GM23248 (cell line): ENCODE data around the gene ANXA11. TPM values are rescaled to one million over a fixed set of nuclear protein-coding genes. Genes with fewer than 3 reads are reported as not detected.

ENCODE experiments used
- DNase-seq: peaks from one replicate; pipeline ENCODE4 v3.0.0-alpha.2; 2015
- H2AFZ ChIP-seq: fragments of 200-600 bp; sonication (generic); 2 replicates; pipeline ENCODE4 v1.6.1; 2016; ENCODE audit warnings: antibody characterized with exemption
- H3F3A ChIP-seq: fragments of 200-600 bp; sonication (generic); 2 replicates; pipeline ENCODE4 v1.6.1; 2016; ENCODE audit warnings: mild to moderate bottlenecking, antibody characterized with exemption, mixed run types; ENCODE audit not compliant: insufficient read depth
- H3K27ac ChIP-seq: fragments of 200-600 bp; sonication (generic); 2 replicates; pipeline ENCODE4 v1.5.1; 2016; ENCODE audit warnings: mild to moderate bottlenecking
- H3K27me3 ChIP-seq: fragments of 200-600 bp; sonication (generic); replicated peaks from 2 replicates; pipeline ENCODE4 v1.6.1; 2016; ENCODE audit warnings: mild to moderate bottlenecking; ENCODE audit not compliant: insufficient read depth
- H3K36me3 ChIP-seq: fragments of 200-600 bp; sonication (generic); 2 replicates; pipeline ENCODE4 v1.6.1; 2016; ENCODE audit warnings: low read depth, mild to moderate bottlenecking
- H3K4me1 ChIP-seq: fragments of 200-600 bp; sonication (generic); 2 replicates; pipeline ENCODE4 v1.6.1; 2016; ENCODE audit warnings: mild to moderate bottlenecking; ENCODE audit not compliant: insufficient read depth
- H3K4me2 ChIP-seq: fragments of 200-600 bp; sonication (generic); one replicate; pipeline ENCODE4 v1.6.1; 2016; ENCODE audit warnings: mild to moderate bottlenecking; ENCODE audit not compliant: unreplicated experiment
- H3K4me3 ChIP-seq: fragments of 200-600 bp; sonication (generic); 2 replicates; pipeline ENCODE4 v1.5.1; 2016; ENCODE audit warnings: mild to moderate bottlenecking
- H3K79me2 ChIP-seq: fragments of 200-600 bp; sonication (generic); 2 replicates; pipeline ENCODE4 v1.6.1; 2016; ENCODE audit warnings: mild to moderate bottlenecking; ENCODE audit not compliant: insufficient read depth
- H3K9ac ChIP-seq: fragments of 200-600 bp; sonication (generic); 2 replicates; pipeline ENCODE4 v1.6.1; 2016; ENCODE audit warnings: mild to moderate bottlenecking
- H3K9me2 ChIP-seq: fragments of 200-600 bp; sonication (generic); 2 replicates; pipeline ENCODE4 v1.6.1; 2016; ENCODE audit warnings: mixed run types, mild to moderate bottlenecking, moderate library complexity; ENCODE audit not compliant: insufficient read depth
- H3K9me3 ChIP-seq: fragments of 200-600 bp; sonication (generic); one replicate; pipeline ENCODE4 v1.6.1; 2017; ENCODE audit warnings: low read depth
- H4K20me1 ChIP-seq: fragments of 200-600 bp; sonication (generic); 2 replicates; pipeline ENCODE4 v1.6.0; 2016; ENCODE audit not compliant: insufficient read depth
- EZH2 ChIP-seq: fragments of 200-600 bp; sonication (generic); IDR thresholded peaks from 2 replicates; pipeline ENCODE4 v1.6.1; 2018; ENCODE audit warnings: antibody characterized with exemption, mild to moderate bottlenecking; ENCODE audit not compliant: insufficient read depth, poor library complexity, severe bottlenecking
- EZH2phosphoT487 ChIP-seq: fragments of 200-600 bp; sonication (generic); IDR thresholded peaks from 2 replicates; pipeline ENCODE4 v1.6.1; 2018; ENCODE audit warnings: antibody characterized with exemption, moderate library complexity, mild to moderate bottlenecking, low read depth; ENCODE audit not compliant: insufficient read depth
- WGBS, 2 experiments: methylation state at CpG; one replicate each; pipeline ENCODE4 v1.1.6; 2015 to 2017; ENCODE audit warnings: low lambda C conversion rate in 2 of 2, low coverage in 1 of 2; ENCODE audit errors: missing lambda C conversion rate in 2 of 2; 5-methylcytosine and 5-hydroxymethylcytosine counted together
- in situ Hi-C: fragments of 300-500 bp; cut with MboI; formaldehyde crosslinking; loops from 2 replicates; pipeline ENCODE4 v1.15.0; 2020
- polyA plus RNA-seq: library from polyadenylated mRNA; unstranded; fragments of >200 nt; fragmentation: Nextera tagmentation; extraction: Ambion mirVana; gene quantifications from 2 replicates; pipeline ENCODE4 v1.2.1, GENCODE V29; 2016
- total RNA-seq: library from RNA; depleted of rRNA; stranded (reverse); fragments of >200 nt; shearing (Covaris generic); gene quantifications from 2 replicates; pipeline ENCODE4 v1.2.3, GENCODE V29; 2014

ANXA11 gene
- total and polyA plus RNA-seq, 2 experiments from 2014 or later = 116 to 189 TPM

GRCh38 chr10:80133206-80133605, 72.1 kb downstream of the ANXA11 start:
- WGBS, 2 experiments = 2 to 4% methylated on average over 5 to 6 of the region's 6 CpGs
- TF ChIP-seq EZH2phosphoT487 = no peak
- no peak for TF ChIP-seq EZH2
- Histone ChIP-seq H3K9ac (peak overlapping the region; percentile 94), H3K79me2 (peaks cover 10% of the 10 kb centered on the region), H2AFZ (peak overlapping the region; percentile 79), H3K27me3 (no peaks in the 10 kb centered on the region), H3K9me3 (no peaks in the 10 kb centered on the region), H3K36me3 (no peaks in the 10 kb centered on the region), H4K20me1 (no peaks in the 10 kb centered on the region), H3K4me1 (peaks cover 46% of the 10 kb centered on the region), H3F3A (peaks cover 25% of the 10 kb centered on the region), H3K27ac (peak overlapping the region; percentile 78), H3K4me3 (peak overlapping the region; percentile 84), H3K4me2 (peak overlapping the region; percentile 100), H3K9me2 (no peaks in the 10 kb centered on the region)
- peak; percentile 76 for DNase-seq
- in situ Hi-C loops = no loop called here

DNA sequence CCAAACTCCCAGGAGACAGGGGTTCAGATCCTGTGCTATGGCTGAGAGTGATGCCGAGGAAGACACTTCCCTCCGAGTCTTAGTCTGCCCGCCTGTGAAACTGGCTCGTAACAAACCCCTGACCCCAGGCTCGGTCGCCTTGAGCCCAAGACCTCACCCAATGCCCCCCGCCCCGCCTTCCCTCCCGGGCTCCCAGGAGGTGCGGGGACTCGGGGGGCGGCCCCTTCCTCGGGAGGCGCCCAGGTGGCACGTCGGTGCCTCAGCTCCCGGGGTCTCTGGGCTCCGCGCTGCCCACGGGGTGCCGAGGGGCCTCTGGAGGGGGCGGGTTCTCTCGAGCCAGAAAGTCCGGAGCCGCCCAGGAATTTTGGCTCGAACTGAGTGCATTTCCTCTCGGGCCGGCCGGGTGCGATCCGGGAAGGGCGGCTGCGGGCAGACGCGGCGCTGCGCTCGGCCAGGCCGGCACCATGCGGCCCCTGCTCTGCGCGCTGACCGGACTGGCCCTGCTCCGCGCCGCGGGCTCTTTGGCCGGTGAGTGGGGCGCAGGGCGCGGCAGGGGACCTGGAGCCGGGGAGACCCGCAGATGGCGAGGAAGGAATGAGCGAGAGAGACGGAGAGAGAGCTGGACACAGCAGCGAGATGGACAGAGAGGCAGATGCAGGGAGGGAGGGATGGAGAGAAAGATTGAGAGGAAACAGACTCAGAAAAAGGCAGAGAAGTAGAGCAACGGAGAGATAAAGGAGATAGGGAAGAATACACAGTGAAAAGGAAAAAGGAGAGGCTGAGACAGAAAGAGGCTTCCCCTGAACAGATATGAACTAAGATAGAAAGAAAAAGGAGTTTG, 72.8 kb downstream of the ANXA11 start, which contains the start of gene PLAC9:
Gene PLAC9 (plus strand): TSS at position 432 of the 841 bp plus-strand sequence. CDS start 33 bp downstream, at position 465.
- H4K20me1 ChIP-seq = no peaks in the 10 kb centered on the region
- DNase-seq = peak; percentile 77
- no peaks in the 10 kb centered on the region for H3K36me3 ChIP-seq
- H3K9me3 ChIP-seq = no peaks in the 10 kb centered on the region
- H3F3A ChIP-seq = peaks cover 20% of the 10 kb centered on the region
- peak within 1 kb of the TSS; percentile 94 for H3K9ac ChIP-seq
- in situ Hi-C loops = no loop called here
- H3K9me2 ChIP-seq = no peaks in the 10 kb centered on the region
- no peaks in the 10 kb centered on the region for H3K27me3 ChIP-seq
- peak within 1 kb of the TSS; percentile 100 for H3K4me2 ChIP-seq
- peak within 1 kb of the TSS; percentile 78 for H3K27ac ChIP-seq
- peak within 1 kb of the TSS; percentile 84 for H3K4me3 ChIP-seq
- peaks cover 10% of the 10 kb centered on the region for H3K79me2 ChIP-seq
- WGBS, 2 experiments = 1 to 4% methylated on average over 39 to 54 of the region's 58 CpGs
- TF ChIP-seq EZH2 (no peak), EZH2phosphoT487 (no peak)
- H3K4me1 ChIP-seq = peaks cover 46% of the 10 kb centered on the region
- peak within 1 kb of the TSS; percentile 79 for H2AFZ ChIP-seq

DNA sequence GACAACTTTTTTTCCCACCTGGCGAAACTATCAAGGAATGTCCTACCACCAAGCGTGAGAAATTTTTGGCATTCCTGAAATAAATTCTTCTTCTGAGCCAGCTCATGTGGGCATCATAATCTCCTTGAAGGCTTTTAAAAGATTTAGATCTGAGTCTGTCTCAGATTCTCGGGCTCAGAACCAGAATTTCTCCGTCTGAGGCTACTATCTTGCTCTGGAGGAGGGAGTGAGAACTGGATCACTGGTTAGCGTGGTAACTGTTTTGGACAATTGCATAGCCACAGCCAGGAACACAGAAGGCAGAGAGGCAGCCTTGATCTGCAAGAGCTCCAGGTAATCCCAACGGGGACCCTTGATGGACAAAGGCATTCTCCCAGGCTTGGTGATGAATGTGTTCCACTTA, 73.8 kb downstream of the ANXA11 start:
- peak overlapping the region; percentile 100 for H3K4me2 ChIP-seq
- TF ChIP-seq EZH2phosphoT487 = no peak
- no peak for TF ChIP-seq EZH2
- peaks cover 36% of the 10 kb centered on the region for H3K4me1 ChIP-seq
- 0 out of 2 replicates have a peak overlapping the region, but pooled peaks have one; percentile 84 for H3K4me3 ChIP-seq
- H3K27ac ChIP-seq = peak overlapping the region; percentile 78
- DNase-seq = peak; percentile 50
- H2AFZ ChIP-seq = no peak overlapping the region
- H3F3A ChIP-seq = peaks cover 17% of the 10 kb centered on the region
- no peaks in the 10 kb centered on the region for H3K36me3 ChIP-seq
- no peaks in the 10 kb centered on the region for H3K9me2 ChIP-seq
- no peaks in the 10 kb centered on the region for H3K27me3 ChIP-seq
- peaks cover 10% of the 10 kb centered on the region for H3K79me2 ChIP-seq
- H4K20me1 ChIP-seq = no peaks in the 10 kb centered on the region
- in situ Hi-C loops = no loop called here
- H3K9me3 ChIP-seq = no peaks in the 10 kb centered on the region
- WGBS, 2 experiments = 48 to 53% methylated on average over 6 of the region's 6 CpGs
- H3K9ac ChIP-seq = peak overlapping the region; percentile 94

DNA sequence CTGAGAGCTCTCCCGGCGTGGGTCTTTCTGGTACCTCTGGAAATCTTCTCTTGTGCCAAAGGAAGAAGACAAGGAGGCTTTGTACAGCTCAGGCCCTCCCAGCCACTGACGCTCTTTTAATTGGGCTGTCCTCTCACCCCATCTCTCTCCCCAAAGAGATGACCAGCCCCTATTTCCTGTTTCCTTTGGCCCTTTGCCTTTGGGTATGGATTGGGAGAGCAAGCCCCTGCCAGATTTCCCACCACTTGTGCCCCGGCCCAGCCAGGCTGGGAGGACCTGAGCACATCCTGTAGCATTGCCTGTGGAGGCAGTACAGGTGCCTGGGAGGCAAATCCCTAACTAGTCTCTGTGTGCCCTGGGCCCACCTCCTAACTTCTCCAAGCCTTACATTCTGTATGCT, 78.5 kb downstream of the ANXA11 start:
- Histone ChIP-seq H3K27ac (no peak overlapping the region), H3K4me1 (peaks cover 14% of the 10 kb centered on the region), H3K9me3 (no peaks in the 10 kb centered on the region), H2AFZ (no peak overlapping the region), H3K27me3 (no peaks in the 10 kb centered on the region), H3K79me2 (no peaks in the 10 kb centered on the region), H3K4me2 (no peak overlapping the region), H4K20me1 (no peaks in the 10 kb centered on the region), H3K36me3 (no peaks in the 10 kb centered on the region), H3K9ac (no peak overlapping the region), H3K9me2 (no peaks in the 10 kb centered on the region), H3K4me3 (no peak overlapping the region), H3F3A (peaks cover 18% of the 10 kb centered on the region; the same call in 1 of the 2 replicates)
- DNase-seq = no peak
- in situ Hi-C loops = no loop called here
- WGBS, 2 experiments = 60 to 74% methylated on average over 4 of the region's 4 CpGs
- no peak for TF ChIP-seq EZH2phosphoT487
- no peak for TF ChIP-seq EZH2
